GM12872 (cell line): ENCODE measurements around the gene KHDRBS2.

Experiments used
- TF ChIP-seq, protein P1 (sequence below): IDR thresholded peaks from 3 replicates; pipeline ENCODE4 v1.5.1; 2011; ENCODE audit warnings: low read depth, mild to moderate bottlenecking, low read length, moderate library complexity; ENCODE audit not compliant: insufficient read depth

The KHDRBS2 gene

GRCh38 chr6:62265906-62266525 is 20.0 kb downstream of the KHDRBS2 start:
- TF ChIP-seq, protein P1, sequence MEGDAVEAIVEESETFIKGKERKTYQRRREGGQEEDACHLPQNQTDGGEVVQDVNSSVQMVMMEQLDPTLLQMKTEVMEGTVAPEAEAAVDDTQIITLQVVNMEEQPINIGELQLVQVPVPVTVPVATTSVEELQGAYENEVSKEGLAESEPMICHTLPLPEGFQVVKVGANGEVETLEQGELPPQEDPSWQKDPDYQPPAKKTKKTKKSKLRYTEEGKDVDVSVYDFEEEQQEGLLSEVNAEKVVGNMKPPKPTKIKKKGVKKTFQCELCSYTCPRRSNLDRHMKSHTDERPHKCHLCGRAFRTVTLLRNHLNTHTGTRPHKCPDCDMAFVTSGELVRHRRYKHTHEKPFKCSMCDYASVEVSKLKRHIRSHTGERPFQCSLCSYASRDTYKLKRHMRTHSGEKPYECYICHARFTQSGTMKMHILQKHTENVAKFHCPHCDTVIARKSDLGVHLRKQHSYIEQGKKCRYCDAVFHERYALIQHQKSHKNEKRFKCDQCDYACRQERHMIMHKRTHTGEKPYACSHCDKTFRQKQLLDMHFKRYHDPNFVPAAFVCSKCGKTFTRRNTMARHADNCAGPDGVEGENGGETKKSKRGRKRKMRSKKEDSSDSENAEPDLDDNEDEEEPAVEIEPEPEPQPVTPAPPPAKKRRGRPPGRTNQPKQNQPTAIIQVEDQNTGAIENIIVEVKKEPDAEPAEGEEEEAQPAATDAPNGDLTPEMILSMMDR: no peak

DNA sequence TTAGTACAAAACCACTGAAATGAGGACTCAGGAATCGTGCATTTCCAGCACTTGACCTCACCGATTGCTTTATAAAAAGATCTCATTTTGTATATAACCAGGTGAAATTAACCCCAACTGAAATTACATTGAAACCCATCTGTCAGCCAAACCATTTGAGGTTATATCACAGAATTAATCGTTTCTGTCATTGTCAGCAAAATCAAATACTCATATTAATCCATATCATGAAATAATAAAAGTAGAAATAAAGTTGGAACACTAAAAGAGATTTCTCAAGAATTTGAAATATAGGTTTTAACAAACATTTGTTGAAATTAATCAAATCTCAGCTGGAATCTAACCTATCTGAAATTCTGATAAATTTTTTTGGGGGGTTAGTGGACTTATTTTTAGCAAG is 23.7 kb downstream of the KHDRBS2 start:
- TF ChIP-seq, protein P1: no peak

GRCh38 chr6:62246087-62246486 is 39.9 kb downstream of the KHDRBS2 start:
- TF ChIP-seq, protein P1: no peak

- TF ChIP-seq, protein P1: no peak
Measured at GRCh38 chr6:62236784-62237183, 49.2 kb downstream of the KHDRBS2 start.

DNA sequence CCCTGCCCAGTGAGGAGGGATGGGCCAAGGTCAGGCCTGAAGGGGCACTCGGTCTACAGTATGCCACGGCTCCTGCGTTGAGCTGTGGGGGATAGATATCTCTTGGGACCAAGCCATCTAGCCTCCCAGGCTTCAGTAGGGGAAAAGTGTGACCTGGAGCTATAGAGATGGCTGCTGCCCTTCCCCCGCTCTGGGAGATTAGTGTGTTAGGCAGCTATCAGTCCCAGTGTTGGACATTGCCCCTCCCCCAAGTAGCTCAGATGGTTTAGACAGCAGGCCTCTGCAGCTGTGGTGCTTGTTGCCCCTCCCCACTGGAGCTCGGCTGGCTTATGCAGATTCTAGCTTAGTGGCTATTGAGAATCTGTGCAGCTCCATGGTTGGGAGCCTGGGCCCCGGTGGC is 56.8 kb downstream of the KHDRBS2 start:
- TF ChIP-seq, protein P1: no peak

GRCh38 chr6:62217866-62218265 is 68.2 kb downstream of the KHDRBS2 start:
- TF ChIP-seq, protein P1: no peak

DNA sequence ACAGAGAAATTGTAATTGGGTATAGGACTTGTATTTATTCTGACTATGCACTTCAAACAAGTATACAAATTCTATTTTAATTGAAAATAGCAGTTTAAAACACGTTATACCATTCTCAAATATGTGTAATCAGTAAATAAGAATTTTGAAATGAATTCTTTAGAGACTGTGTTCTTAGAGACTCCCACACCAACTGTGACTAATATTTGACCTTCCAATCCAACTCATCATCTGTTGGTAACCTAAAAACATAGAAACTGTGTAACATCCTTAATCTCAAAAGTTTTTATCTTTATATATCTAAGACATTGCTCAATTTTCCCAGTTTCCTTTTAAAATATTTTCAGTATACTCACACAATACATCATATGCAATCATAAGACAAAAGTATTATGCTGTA is 83.9 kb downstream of the KHDRBS2 start:
- TF ChIP-seq, protein P1: no peak

- TF ChIP-seq, protein P1: no peak
Measured at GRCh38 chr6:62192593-62192992, 93.4 kb downstream of the KHDRBS2 start.
